GM18517 (cell line): ENCODE data around the gene PTGES2.
A peak's percentile ranks its signal among the peaks of the same experiment; 100 is the strongest.
"Not testable (repeated sequence)": the region's sequence is repeated elsewhere in the genome, so short reads cannot be mapped to it uniquely, and the experiment has no call there.

Experiments
- ATAC-seq: cut with Tn5 transposase; IDR thresholded peaks from one replicate; pipeline ENCODE4 v1.9.1; 2021; ENCODE audit warnings: mild to moderate bottlenecking, moderate library complexity; ENCODE audit not compliant: unreplicated experiment

PTGES2 gene

DNA sequence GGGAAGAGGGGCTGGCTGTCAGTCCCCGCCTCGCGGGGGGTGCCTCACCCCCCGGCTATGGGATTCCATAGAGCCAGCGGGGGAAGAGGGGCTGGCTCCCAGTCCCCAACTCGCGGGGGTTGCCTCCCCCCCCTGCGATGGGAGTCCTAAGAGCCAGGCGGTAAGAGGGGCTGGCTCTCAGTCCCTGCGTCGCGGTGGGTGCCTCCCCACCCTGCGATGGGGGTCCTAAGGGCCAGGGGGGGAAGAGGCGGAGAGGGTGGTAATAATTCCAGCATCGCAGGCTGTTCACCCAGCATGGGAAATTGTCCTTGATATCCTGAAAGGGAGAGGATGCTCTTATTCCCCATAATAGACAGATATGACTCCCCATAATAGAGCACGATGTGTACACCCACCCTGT is 12.1 kb upstream of the PTGES2 start:
- ATAC-seq = no peak

DNA sequence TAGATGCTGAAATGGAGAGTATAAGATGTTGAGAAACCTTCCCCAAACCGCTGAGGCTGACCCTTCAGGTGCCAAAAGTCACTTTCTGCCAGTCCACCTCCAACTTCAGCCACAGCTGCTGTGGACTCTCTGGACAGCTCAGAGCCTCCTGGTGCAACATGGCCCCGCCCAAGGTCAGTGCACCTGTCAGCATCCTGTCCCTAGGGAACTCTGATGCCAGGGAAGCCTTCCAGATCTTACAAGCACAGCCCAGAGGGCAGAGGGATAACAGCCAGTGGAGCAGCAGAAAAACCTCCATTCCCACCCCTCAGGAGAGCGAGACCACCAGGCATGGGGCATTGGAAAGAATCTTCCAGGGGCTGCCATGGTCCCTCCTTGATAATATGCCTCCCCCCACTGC is 10.5 kb upstream of the PTGES2 start:
- no peak for ATAC-seq

DNA sequence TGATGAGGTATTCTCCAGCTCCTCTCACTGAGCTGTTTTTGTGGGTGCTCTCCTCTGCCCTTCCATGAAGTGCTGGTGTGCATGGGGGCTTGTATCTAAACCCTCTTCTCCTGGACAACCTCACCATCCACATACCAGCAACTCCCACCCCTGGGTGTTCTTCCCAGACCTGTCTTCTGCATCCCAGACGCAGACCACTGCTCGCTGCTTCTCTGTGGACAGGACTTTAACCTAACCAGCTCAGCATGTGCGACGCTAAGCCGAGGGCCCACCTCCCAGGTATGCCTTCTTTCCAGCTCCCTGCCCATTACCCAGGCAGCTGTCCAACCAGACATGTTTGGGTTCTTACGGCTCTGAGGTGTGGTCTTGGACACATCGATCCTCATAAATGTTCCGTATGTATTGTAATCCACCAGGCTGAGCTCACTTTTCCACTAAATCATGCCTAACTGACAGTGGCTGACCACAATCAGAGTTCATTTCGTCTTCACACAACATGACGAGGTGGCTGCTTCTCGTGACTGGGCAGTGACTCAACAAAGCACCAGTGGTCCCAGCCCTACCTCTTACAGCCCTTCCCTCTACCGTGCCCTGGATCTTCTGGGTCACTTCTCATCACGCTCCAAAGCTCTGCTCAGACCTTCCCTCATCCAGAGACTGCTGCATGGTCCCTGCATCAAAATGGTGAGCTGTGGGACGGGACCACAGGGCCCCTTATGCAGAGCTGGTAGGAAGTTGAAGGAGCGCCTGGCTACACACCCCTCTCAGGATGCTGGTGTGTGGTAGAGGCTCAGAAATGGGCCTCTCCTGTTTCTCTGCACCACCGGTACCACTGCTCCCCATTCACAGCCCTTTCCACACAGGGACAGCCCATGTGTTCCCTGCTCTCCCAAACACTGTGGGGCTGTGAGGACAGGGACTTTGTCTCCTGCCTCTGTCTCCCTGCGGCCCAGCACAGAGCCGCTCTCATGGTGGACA is 9.6 kb upstream of the PTGES2 start:
- no peak for ATAC-seq

DNA sequence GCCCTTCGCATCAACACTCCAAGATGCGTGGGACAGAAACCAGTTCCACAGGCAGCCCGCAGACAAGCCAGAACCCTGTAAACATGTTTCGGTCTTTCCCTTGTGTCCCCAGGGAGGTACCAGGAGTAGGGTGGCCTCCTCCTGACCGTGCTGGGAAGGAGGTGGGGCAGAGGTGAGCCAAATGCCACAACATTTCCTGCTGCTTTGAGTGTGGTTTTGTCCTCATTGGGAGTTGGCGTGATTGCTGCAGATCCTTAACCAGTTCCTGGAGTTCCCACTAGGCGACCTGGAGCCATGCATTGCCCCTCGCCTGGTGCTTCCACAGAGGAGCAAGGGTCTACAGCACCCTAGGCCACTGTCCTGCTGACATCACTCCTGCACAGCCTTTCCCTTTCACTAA is 8.0 kb upstream of the PTGES2 start:
- not testable (repeated sequence) for ATAC-seq

DNA sequence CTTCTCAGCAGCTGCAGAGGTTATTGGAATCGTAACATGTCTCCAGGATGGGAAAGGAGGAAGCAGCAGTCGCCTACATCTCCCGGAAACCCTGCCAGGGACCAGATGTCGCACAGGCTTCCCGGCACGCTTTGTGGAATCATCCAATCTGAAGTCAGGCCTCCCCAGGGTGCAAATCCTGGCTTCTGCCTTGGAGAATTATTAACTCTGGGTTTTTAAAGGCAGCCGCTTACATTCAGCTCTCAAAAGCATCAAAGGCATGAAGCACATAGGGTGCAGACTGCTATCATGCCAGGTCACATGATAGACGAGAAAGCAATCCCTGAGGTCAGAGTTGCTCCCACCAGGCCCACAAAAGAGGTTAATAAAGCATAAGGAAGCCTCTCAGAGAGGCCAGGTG is 4.6 kb upstream of the PTGES2 start:
- ATAC-seq = not testable (repeated sequence)

DNA sequence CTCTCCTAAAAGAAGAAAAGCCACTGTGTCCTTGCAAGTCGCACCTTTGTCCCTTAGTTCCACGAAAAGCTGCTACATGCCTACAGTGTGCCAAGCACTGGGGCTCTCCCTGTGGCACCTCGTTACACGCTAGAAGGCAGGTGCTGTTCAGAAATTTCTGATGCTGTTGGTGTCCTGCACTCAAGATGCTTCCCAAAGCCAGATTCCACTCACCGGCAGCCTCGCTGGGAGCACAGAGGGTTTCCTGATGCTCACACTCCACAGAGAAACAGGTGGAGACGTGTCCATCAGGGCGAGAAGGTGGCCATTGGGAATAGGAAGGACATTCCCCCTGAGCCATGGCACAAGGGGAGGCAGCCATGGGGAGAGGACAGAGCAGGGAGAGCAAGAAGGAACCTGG is 3.8 kb upstream of the PTGES2 start:
- not testable (repeated sequence) for ATAC-seq

DNA sequence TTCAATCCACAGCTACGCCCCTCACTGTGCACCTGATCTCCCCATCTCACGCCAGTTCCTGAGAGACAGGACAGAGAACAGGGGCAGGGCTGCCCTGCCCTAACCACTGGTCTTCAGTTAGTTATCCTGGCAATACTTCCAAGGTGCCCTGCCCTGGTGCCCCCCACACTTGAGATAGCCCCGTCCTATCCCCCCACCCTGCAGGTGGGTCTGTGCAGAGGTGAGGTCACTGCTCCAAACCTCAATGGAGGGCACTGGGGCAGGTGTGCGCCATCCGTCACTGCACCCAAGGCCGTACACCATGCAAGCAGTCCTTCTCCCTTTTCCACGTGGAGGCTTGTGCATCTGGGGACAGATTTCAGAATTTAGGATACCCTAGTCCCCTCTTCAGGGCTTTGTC is 3.1 kb upstream of the PTGES2 start:
- not testable (repeated sequence) for ATAC-seq

DNA sequence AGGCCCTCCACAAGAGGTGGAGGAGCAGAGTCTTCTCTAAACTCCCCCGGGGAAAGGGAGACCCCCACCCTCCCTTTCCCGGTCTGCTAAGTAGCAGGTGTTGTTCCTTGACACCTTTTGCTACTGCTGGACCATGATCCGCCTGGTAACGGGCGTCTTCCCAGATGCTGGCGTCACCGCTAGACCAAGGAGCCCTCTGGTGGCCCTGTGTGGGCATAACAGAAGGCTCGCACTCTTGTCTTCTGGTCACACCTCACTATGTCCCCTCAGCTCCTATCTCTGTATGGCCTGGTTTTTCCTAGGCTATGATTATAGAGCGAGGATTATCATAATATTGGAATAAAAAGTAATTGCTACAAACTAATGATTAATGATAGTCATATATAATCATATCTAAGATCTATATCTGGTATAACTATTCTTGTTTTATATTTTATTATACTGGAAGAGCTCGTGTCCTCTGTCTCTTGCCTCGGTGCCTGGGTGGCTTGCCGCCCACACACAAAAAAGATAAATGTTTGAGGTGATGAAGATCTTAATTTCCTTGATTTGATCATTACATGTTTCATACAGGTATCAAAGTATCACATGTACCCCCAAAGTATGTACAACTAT is 2.6 kb upstream of the PTGES2 start:
- ATAC-seq = not testable (repeated sequence)

DNA sequence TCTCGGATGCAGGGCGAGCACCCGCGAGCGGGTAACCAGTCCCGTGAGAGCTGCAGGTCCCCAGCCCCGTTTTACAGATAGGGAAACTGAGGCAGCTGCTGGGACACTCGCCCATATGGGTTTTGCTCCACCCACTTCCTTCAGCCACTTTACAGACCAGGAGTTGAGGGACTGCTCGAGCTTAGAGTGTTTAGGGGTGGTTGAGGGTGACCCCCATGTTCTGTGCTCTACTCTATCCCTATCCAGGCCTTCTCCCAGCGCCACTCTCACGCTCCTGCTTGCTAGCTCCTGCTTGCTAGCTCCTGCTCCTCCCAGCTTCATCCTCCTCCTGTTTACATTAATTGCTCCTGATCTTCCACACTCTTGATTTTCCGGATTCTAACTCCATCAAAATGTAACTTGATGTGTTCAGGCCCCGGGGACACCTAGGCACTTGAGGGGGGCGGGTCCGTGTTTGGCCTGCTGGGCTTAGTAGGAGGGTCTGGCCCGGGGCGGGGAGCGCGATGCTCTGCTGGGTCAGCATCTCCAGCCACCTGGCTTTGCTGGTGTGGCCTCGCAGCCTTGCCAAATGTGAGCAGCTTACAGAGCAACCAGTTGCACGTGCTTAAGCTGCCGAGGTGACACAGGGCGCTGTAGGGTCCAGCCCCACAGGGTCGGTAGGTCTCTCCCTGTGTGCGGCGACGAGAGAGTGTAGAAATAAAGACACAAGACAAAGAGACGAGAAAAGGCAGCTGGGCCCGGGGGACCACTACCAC is 1.5 kb upstream of the PTGES2 start:
- ATAC-seq = no peak

DNA sequence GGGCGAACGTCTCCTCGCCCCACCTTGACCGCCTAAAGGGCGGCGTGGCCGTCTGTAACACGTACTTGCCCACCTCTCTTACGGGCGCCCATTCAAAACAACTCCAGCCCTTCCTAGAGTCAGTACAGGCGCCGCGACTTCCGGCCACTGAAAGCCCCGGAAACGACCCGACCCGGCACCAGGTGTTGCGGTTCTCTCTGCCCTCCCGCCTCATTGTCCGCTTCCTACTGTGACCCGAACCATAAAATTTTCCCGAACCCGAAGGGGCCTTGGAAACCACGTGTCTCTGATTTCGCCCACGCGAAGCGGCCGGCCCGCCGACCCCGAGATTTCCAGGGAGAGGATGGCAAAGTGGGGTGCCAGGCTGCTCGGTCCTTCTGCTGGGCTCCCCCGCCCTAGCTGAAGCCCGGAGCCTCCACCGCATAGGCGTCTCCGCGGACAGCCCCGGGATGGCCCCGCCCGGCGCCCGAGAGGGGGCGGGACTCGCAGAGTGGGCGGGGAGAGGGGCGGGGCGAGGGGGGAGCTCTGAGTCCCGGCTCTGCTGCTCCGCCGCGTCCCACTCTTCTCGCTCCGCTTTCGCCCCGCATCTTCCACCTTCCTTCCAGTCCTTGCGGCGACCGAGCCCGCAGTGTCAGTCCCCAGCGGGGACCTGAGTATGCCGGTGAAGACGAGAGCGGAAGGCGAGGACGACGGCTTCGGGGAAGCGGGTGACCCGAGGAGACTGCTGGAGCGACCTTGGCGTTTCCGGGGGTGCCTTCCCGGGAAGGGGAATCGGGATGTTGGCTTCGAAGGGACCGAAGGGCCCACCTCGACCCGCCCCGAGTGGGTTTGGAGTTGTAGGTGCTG is 684 bp upstream of the PTGES2 start:
- ATAC-seq = peak; percentile 66

DNA sequence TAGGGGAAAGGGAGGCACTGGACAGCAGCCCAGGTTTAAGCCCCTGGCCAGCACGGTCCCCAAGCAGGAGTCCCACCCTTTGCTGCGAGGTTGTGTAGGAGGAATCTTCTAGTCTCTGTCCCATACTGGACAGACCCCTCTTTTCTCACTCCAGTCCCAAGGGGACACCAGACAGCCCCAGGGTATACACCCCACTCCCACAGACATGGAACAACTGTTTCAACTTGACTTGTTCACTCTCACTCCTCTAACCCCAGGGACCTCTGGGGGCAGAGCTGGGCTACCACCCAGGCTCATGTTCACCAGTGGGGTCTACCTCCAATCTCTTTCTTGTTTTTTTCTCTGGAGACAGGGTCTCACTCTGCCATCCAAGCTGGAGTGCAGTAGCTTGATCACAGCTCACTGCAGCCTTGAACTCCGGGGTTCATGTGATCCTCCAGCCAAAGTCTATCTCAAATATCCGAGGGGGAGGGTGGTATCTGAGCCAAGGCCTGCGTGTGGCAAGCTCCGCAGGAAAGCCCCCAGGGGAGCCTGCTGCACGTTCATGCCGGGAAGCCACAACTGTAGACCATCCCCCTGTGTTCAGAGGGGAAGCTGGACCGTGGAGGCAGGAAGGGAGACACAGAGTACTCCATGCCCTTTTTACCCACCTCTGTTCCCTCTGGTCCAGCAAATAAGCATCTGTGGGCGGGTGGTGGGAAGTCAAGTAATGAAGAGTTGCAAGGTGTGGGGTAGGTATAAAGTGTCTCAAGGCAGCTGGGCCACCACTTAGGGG is 1.8 kb downstream of the PTGES2 start:
- ATAC-seq = no peak

DNA sequence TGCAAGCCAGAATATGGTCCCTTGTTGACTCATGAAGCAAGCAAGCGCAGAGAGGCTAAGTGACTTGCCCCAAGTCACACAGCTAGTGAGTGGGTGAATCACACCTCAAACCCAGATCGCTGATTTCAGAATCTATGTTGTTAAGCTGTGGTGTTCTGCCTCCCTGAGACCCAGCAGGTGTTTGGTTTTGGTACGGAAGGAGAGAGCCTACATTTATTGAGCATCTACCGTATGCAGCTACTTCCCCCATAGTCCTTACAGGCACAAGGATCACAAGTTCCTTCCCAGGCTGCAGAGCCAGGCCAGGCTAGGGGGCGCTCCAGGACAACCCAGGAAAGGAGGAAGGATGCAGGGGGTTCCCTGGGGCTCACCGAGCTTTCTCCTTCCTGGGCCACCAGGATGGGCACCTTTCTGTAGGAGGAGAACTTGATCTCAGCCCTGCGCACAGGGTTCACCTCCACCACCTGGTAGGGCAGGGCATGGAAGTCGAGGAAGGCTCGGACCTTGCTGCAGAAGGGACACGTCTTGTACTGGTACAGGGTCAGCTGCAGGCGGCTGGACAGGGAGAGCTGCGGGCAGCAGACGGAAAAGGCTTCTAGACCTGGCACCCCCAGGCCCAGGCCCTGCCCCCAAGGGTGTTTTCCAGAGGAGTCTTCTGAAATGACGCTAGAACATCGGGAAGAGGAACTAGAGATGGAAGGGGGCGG is 2.5 kb downstream of the PTGES2 start:
- ATAC-seq = no peak

DNA sequence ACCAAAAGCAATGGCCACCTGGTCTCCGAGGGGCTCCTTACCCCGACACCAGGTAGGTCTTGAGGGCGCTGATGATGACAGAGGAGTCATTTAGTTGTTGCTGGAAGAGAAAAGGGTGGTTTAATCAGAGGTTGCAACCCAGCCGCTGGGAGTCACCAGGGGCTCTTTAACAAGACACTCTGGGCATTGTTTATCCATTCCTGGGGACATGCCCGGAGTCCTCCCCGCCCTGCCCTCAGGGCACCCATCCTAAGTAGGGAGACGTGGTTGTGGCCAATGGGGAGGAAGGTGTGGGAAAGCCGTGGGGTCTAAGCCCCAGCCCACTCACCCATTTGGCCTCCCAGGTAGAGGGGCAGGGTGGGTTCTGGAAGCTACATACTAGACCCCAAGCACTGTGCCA is 3.1 kb downstream of the PTGES2 start:
- no peak for ATAC-seq

DNA sequence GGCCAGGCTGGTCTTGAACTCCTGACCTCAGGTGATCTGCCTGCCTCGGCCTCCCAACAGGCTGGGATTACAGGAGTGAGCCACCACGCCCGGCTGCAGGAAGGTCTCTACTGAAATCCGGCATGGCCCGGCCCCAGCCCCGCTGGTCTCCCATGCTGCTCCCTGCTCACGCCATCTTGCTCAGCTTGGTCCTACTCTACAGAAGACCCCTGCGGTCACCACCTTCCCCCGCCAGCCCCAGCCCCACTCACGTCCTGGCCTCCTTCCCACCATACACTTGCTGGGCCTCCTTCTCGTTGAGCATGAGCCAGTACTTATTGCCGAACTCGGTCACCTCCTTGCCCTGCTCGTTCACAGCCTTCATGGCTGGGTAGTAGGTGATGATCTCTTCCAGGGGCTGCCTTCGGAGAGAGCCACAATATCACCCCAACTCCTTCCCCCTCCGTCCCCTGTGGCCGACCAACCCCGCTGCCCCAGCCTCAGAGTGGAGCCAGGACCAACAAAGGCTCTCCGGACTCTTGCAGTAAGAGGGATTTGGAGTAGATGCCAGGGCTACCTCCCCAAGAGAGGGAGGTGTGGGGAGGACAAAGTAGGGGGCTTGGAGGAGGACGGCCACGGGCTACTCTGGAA is 4.0 kb downstream of the PTGES2 start:
- ATAC-seq = no peak

DNA sequence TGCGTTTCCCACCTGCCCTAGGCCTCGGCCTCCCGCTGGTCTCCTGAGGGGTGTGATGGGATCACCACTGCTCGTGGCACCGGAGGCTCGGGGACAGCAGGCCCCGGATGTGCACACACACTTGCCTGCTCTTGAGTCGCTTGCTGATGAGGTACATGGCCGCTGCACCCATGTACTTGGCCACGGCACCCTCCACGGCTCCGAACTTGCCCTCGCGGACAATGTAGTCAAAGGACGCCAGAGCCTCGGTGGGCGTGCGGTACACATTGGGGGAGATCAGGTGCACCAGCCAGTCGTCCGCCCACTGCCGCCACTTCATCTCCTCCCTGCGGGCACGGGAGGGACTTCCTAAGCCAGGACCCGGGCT is 4.7 kb downstream of the PTGES2 start:
- ATAC-seq = no peak

DNA sequence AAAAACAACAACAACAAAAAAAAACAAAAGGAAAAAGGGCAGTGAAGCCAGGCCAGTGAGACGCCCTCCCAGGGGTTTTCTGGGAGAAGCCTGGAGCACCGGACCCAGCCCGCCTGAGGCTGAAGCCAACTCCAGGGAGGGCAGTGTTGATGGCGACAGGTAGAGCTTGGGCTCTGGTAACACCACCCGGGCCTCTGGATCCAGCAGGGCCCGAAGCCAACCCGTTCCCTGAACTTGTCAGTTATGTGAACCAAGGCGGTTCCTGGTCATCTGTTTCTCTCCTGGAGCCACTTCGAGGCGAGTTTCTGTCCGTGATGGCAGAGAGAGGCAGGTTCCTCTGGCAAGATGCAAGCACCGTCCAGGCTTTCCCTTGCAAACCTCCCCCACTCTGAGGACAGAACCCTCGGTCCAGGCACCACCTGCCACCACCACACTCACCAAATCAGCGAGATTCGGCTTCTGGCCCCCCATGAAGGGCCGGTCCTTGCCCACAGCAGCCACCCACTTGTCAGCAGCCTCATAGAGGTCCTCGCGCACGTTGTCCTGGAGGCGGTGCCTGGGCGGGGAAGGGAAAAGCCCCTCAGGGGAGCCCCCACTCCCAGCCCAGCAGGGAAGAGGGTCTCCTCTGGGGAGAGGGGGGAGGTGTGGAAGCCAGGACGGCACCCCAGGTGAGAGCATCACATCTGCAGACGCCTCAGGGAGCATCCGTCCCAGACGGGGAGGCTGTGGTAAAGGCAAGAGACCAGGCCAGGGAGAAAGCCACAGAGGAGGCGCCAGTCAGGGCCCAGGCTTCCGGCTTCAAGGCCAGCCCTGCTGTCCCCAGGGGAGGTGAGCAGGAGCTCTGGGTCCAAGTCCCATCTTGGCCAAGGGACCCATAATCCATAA is 5.4 kb downstream of the PTGES2 start:
- ATAC-seq = no peak

DNA sequence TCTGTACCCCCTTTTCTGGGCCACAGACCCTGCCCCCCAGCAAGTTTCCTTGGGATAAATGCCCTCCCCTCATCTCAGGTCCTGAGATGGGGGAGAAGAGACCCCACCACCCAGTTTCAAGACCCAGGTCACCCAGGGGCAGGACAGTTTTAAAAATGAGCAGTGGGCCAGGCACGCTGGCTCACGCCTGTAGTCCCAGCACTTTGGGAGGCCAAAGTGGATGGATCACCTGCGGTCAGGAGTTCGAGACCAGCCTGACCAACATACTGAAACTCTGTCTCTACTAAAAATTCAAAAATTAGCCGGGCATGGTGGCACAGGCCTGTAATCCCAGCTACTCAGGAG is 6.1 kb downstream of the PTGES2 start:
- ATAC-seq = no peak
